ENCODE results near the gene DYNC1I1. TPM values are rescaled to one million over a fixed set of nuclear protein-coding genes. Genes with fewer than 3 reads are reported as not detected.

The DYNC1I1 gene
- polyA plus RNA-seq, 1 donor from 2014 or later, result 28.9 TPM

DNA sequence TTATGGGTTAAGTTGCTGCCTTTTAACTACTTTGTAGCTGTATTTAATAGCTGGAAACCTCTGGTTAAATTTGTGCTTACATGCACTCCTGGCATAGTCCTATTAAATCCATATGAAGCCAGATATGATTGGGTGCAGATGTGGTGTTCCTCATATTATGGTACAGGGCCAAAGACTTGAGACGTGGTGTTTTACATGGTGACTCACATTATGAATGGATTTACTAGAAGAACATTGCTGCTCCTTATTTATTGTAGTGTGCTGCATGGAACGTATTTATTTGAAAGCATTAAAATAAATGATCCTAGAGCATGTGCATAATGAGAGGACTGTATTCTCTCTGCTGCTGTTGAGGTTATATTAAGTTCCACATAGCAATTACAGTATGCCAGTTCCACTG lies 325.5 kb downstream of the DYNC1I1 start:
- Histone ChIP-seq H3K4me2 (ENCODE audit: low read length) (no peak overlapping the region), H2AFZ (ENCODE audit: low read depth, low read length) (no peak overlapping the region), H3F3A (ENCODE audit: insufficient read depth, low read length, poor library complexity, severe bottlenecking) (no peaks in the 10 kb centered on the region), H3K9me3 (ENCODE audit: low read length) (peaks cover 5% of the 10 kb centered on the region), H3K27ac (ENCODE audit: low read length) (peak overlapping the region; percentile 19), H3K9me2 (ENCODE audit: insufficient read depth, low read length) (no peaks in the 10 kb centered on the region), H3K9ac (ENCODE audit: low read length) (no peak overlapping the region), H4K20me1 (ENCODE audit: insufficient read depth) (no peaks in the 10 kb centered on the region), H3K4me3 (ENCODE audit: low read length) (no peak overlapping the region), H3K27me3 (ENCODE audit: insufficient read depth, low read depth, low read length) (no peaks in the 10 kb centered on the region), H3K79me2 (replicated peaks; ENCODE audit: insufficient read depth, low read length) (no peaks in the 10 kb centered on the region), H3K36me3 (ENCODE audit: insufficient read depth, low read length) (no peaks in the 10 kb centered on the region)
- TF ChIP-seq MXI1 (conservative IDR thresholded peaks at IDR 0.05; ENCODE audit: poor library complexity, severe bottlenecking), result no peak
- TF ChIP-seq, protein P1, sequence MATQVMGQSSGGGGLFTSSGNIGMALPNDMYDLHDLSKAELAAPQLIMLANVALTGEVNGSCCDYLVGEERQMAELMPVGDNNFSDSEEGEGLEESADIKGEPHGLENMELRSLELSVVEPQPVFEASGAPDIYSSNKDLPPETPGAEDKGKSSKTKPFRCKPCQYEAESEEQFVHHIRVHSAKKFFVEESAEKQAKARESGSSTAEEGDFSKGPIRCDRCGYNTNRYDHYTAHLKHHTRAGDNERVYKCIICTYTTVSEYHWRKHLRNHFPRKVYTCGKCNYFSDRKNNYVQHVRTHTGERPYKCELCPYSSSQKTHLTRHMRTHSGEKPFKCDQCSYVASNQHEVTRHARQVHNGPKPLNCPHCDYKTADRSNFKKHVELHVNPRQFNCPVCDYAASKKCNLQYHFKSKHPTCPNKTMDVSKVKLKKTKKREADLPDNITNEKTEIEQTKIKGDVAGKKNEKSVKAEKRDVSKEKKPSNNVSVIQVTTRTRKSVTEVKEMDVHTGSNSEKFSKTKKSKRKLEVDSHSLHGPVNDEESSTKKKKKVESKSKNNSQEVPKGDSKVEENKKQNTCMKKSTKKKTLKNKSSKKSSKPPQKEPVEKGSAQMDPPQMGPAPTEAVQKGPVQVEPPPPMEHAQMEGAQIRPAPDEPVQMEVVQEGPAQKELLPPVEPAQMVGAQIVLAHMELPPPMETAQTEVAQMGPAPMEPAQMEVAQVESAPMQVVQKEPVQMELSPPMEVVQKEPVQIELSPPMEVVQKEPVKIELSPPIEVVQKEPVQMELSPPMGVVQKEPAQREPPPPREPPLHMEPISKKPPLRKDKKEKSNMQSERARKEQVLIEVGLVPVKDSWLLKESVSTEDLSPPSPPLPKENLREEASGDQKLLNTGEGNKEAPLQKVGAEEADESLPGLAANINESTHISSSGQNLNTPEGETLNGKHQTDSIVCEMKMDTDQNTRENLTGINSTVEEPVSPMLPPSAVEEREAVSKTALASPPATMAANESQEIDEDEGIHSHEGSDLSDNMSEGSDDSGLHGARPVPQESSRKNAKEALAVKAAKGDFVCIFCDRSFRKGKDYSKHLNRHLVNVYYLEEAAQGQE (IDR thresholded peaks at IDR 0.05; ENCODE audit: borderline replicate concordance), result no peak
- no peak for TF ChIP-seq TAF1 (IDR thresholded peaks at IDR 0.05; ENCODE audit: low read depth)
- TF ChIP-seq, protein P2, sequence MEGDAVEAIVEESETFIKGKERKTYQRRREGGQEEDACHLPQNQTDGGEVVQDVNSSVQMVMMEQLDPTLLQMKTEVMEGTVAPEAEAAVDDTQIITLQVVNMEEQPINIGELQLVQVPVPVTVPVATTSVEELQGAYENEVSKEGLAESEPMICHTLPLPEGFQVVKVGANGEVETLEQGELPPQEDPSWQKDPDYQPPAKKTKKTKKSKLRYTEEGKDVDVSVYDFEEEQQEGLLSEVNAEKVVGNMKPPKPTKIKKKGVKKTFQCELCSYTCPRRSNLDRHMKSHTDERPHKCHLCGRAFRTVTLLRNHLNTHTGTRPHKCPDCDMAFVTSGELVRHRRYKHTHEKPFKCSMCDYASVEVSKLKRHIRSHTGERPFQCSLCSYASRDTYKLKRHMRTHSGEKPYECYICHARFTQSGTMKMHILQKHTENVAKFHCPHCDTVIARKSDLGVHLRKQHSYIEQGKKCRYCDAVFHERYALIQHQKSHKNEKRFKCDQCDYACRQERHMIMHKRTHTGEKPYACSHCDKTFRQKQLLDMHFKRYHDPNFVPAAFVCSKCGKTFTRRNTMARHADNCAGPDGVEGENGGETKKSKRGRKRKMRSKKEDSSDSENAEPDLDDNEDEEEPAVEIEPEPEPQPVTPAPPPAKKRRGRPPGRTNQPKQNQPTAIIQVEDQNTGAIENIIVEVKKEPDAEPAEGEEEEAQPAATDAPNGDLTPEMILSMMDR (IDR thresholded peaks at IDR 0.05; ENCODE audit: poor library complexity, severe bottlenecking), result no peak
- TF ChIP-seq SMC3 (conservative IDR thresholded peaks at IDR 0.05; ENCODE audit: poor library complexity), result no peak
- TF ChIP-seq POLR2AphosphoS5 (IDR thresholded peaks at IDR 0.05), result no peak
- TF ChIP-seq EP300 (conservative IDR thresholded peaks at IDR 0.05; ENCODE audit: poor library complexity, severe bottlenecking), result no peak
- no peak for TF ChIP-seq RAD21 (conservative IDR thresholded peaks at IDR 0.05)
- TF ChIP-seq EZH2 (IDR thresholded peaks at IDR 0.05; ENCODE audit: borderline replicate concordance, insufficient read depth, low read length, poor library complexity, severe bottlenecking), result no peak

DNA sequence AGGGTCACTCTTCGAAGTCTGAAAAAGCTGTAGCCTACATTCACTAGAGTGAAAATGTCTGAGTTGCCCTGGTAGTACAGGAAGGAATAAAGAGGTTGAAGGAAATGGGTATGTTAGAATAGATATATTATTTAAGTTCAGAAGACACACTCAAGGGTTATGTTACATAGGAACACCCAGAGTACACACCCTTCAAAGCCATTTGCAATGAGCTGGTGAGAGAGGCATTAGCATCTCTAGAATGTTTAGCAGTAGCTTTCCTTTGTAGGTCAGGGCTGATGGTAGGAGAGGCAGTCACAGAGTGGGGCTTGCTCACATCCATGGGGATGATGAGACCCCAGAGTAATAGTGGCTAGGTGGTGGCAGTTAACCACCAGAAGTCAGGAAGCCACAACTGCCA lies 328.4 kb downstream of the DYNC1I1 start:
- Histone ChIP-seq H3K9ac (ENCODE audit: low read length) (no peak overlapping the region), H3K36me3 (ENCODE audit: insufficient read depth, low read length) (no peaks in the 10 kb centered on the region), H3K4me3 (ENCODE audit: low read length) (no peak overlapping the region), H3K9me3 (ENCODE audit: low read length) (peaks cover 5% of the 10 kb centered on the region), H2AFZ (ENCODE audit: low read depth, low read length) (no peak overlapping the region), H4K20me1 (ENCODE audit: insufficient read depth) (no peaks in the 10 kb centered on the region), H3K27ac (ENCODE audit: low read length) (no peak overlapping the region), H3K9me2 (ENCODE audit: insufficient read depth, low read length) (no peaks in the 10 kb centered on the region), H3K79me2 (replicated peaks; ENCODE audit: insufficient read depth, low read length) (no peaks in the 10 kb centered on the region), H3K4me2 (ENCODE audit: low read length) (no peak overlapping the region), H3K27me3 (ENCODE audit: insufficient read depth, low read depth, low read length) (no peaks in the 10 kb centered on the region), H3F3A (ENCODE audit: insufficient read depth, low read length, poor library complexity, severe bottlenecking) (no peaks in the 10 kb centered on the region)
- TF ChIP-seq, protein P2 (IDR thresholded peaks at IDR 0.05; ENCODE audit: poor library complexity, severe bottlenecking), result no peak
- TF ChIP-seq, protein P1 (IDR thresholded peaks at IDR 0.05; ENCODE audit: borderline replicate concordance), result no peak
- TF ChIP-seq RAD21 (conservative IDR thresholded peaks at IDR 0.05), result no peak
- TF ChIP-seq MXI1 (conservative IDR thresholded peaks at IDR 0.05; ENCODE audit: poor library complexity, severe bottlenecking), result no peak
- TF ChIP-seq EZH2 (IDR thresholded peaks at IDR 0.05; ENCODE audit: borderline replicate concordance, insufficient read depth, low read length, poor library complexity, severe bottlenecking), result no peak
- TF ChIP-seq TAF1 (IDR thresholded peaks at IDR 0.05; ENCODE audit: low read depth), result no peak
- TF ChIP-seq POLR2AphosphoS5 (IDR thresholded peaks at IDR 0.05), result no peak
- no peak for TF ChIP-seq EP300 (conservative IDR thresholded peaks at IDR 0.05; ENCODE audit: poor library complexity, severe bottlenecking)
- TF ChIP-seq SMC3 (conservative IDR thresholded peaks at IDR 0.05; ENCODE audit: poor library complexity), result no peak

Measured in neural cell (in vitro differentiated cells).